K562 (cell line): ENCODE measurements around the gene TUBB1. TPM values are rescaled to one million over a fixed set of nuclear protein-coding genes. Genes with fewer than 3 reads are reported as not detected.

ENCODE experiments used
- ATAC-seq: fragments of 200-7000 bp; cut with Tn5 transposase; 3 replicates; pipeline ENCODE4 v1.9.1; 2020; ENCODE audit warnings: moderate library complexity
- BruUV-seq: library from RNA; stranded (reverse); fragments of 400-500 nt; replicated peaks from 2 replicates; lab custom pipeline; 2021; lab: Mats Ljungman, UMichigan
- CTCF ChIA-PET: fragments of 300-600 bp; formaldehyde crosslinking; extraction: SDS; loops from one replicate; lab custom pipeline; 2021; ENCODE audit warnings: low intra/inter-chr PET ratio; lab: Yijun Ruan, JAX
- POLR2A ChIA-PET: fragments of 300-600, 350-650 bp; sonication (Branson Sonifier 250); formaldehyde crosslinking; extraction: SDS; loops from one replicate; lab custom pipeline; 2021; ENCODE audit warnings: antibody characterized with exemption, inconsistent platforms; lab: Yijun Ruan, JAX
- DNase-seq, 4 experiments: peaks; one replicate each; pipeline versions ENCODE4 v3.0.0 to v3.0.0-alpha.2; 2011 to 2018; ENCODE audit warnings: low spot score in 3 of 4, mixed read lengths in 3 of 4; ENCODE audit errors: extremely low read depth in 1 of 4
- FAIRE-seq: peaks from 2 replicates; lab custom pipeline; 2011; peaks lifted over from hg19 to GRCh38; lab: Jason Lieb, UNC
- H2AFZ ChIP-seq: 2 replicates; pipeline ENCODE4 v1.6.0; 2011; ENCODE audit warnings: low read depth, low read length, control low read depth, inconsistent platforms
- H3K27ac ChIP-seq: fragments of 200-600 bp; 3 replicates; pipeline ENCODE4 v1.8.0; 2011; ENCODE audit warnings: low read depth, mild to moderate bottlenecking, control low read depth, inconsistent platforms, low read length, moderate library complexity, mixed read lengths; ENCODE audit errors: extremely low read depth
- H3K27me3 ChIP-seq, 2 experiments: fragments of 300-600 bp in 1 of 2; 2 replicates in 1 of 2; 3 replicates in 1 of 2; pipeline versions ENCODE4 v1.6.0 to v1.8.0; 2011; ENCODE audit warnings: inconsistent platforms in 2 of 2, low read length in 2 of 2, mild to moderate bottlenecking in 1 of 2, mixed read lengths in 1 of 2, moderate library complexity in 1 of 2; ENCODE audit not compliant: control insufficient read depth in 2 of 2, insufficient read depth in 2 of 2
- H3K36me3 ChIP-seq: fragments of 300-600 bp; 3 replicates; pipeline ENCODE4 v1.8.0; 2011; ENCODE audit warnings: mild to moderate bottlenecking, low read length, inconsistent platforms; ENCODE audit not compliant: control insufficient read depth, insufficient read depth
- H3K4me1 ChIP-seq, 2 experiments: fragments of 200-600 bp in 1 of 2; replicated peaks in 1 of 2; 2 replicates in 1 of 2; 3 replicates in 1 of 2; pipeline versions ENCODE4 v1.5.1 to v1.8.0; 2011; ENCODE audit warnings: inconsistent platforms in 2 of 2, low read length in 2 of 2, mild to moderate bottlenecking in 1 of 2, mixed read lengths in 1 of 2, moderate library complexity in 1 of 2; ENCODE audit not compliant: control insufficient read depth in 2 of 2, insufficient read depth in 2 of 2
- H3K4me2 ChIP-seq: 2 replicates; pipeline ENCODE4 v1.6.1; 2011; ENCODE audit warnings: low read length, control low read depth, inconsistent platforms, mixed read lengths; ENCODE audit not compliant: insufficient read depth
- H3K4me3 ChIP-seq: fragments of 200-600 bp; sonication (generic), shearing (Covaris generic); 2 replicates; pipeline ENCODE4 v1.5.1; 2016; ENCODE audit warnings: control low read depth, inconsistent platforms
- H3K79me2 ChIP-seq: fragments of 200-600 bp; 3 replicates; pipeline ENCODE4 v1.8.0; 2011; ENCODE audit warnings: low read length, inconsistent platforms; ENCODE audit not compliant: control insufficient read depth, insufficient read depth
- H3K9ac ChIP-seq, 2 experiments: 2 replicates each; pipeline versions ENCODE4 v1.6.0 to v1.6.1; 2011; ENCODE audit warnings: low read depth in 2 of 2, low read length in 2 of 2, control low read depth in 1 of 2, inconsistent platforms in 1 of 2, mild to moderate bottlenecking in 1 of 2, mixed read lengths in 1 of 2; ENCODE audit not compliant: insufficient read depth in 1 of 2
- H3K9me1 ChIP-seq: one replicate; pipeline ENCODE4 v1.6.0; 2011; ENCODE audit warnings: inconsistent platforms, mild to moderate bottlenecking, low read length, moderate library complexity; ENCODE audit not compliant: control insufficient read depth, insufficient read depth
- H3K9me3 ChIP-seq: replicated peaks from 2 replicates; pipeline ENCODE4 v1.5.1; 2011; ENCODE audit warnings: low read depth, low read length, inconsistent platforms; ENCODE audit not compliant: control insufficient read depth, insufficient read depth
- H4K20me1 ChIP-seq: replicated peaks from 2 replicates; pipeline ENCODE4 v1.6.1; 2011; ENCODE audit warnings: low read length, inconsistent platforms, mixed read lengths; ENCODE audit not compliant: control insufficient read depth, insufficient read depth
- BACH1 ChIP-seq: fragments of 200-800 bp; sonication (Bioruptor generic); IDR thresholded peaks from 2 replicates; pipeline ENCODE4 v1.6.1; 2016; ENCODE audit warnings: missing genetic modification characterization, missing compliant biosample characterization
- HOXB6 ChIP-seq: fragments of 250-450 bp; sonication (Bioruptor Pico); IDR thresholded peaks from 2 replicates; pipeline ENCODE4 v1.5.1; 2022; ENCODE audit warnings: mild to moderate bottlenecking, borderline replicate concordance
- WGBS: fragments of 100-300 bp; shearing (Covaris generic); methylation state at CpG from one replicate; pipeline ENCODE4 v1.1.6; 2016; ENCODE audit warnings: low coverage, mixed read lengths; ENCODE audit not compliant: insufficient coverage; ENCODE audit errors: missing lambda C conversion rate; 5-methylcytosine and 5-hydroxymethylcytosine counted together
- in situ Hi-C: fragments of 300-500 bp; cut with MboI; formaldehyde crosslinking; loops from 4 replicates; pipeline ENCODE4 v1.15.0; 2018; ENCODE audit warnings: inconsistent platforms, mixed read lengths
- intact Hi-C: fragments of 100-400 bp; cut with micrococcal nuclease; formaldehyde crosslinking; loops from 2 replicates; pipeline ENCODE4 v1.14.2; 2022
- polyA plus RNA-seq, 8 experiments: library from polyadenylated mRNA; depleted of rRNA in 4 of 8; stranded (reverse) in 5 of 8; unstranded in 3 of 8; fragments of >200 nt; fragmentation: Nextera tagmentation in 2 of 8; fragmentation: Illumina TruSeq in 1 of 8; extraction: Ambion mirVana in 2 of 8; extraction: Trizol in 1 of 8; gene quantifications; 2 replicates each; pipeline versions ENCODE4 v1.2.1 to v1.2.3, GENCODE V29; 2011 to 2014; ENCODE audit warnings: inconsistent platforms in 1 of 8, missing spikeins in 1 of 8
- total RNA-seq, 7 experiments: library from RNA; depleted of rRNA in 6 of 7; stranded (reverse); fragments of >200 nt in 6 of 7; fragmentation: Illumina TruSeq in 2 of 7; extraction: Trizol in 2 of 7; gene quantifications; 2 replicates each; pipeline versions ENCODE4 v1.2.1 to v1.2.3, GENCODE V29; 2011 to 2021; ENCODE audit warnings: low replicate concordance in 1 of 7
- TF ChIP-seq, protein P1 (sequence below), 2 experiments: fragments of 450-650 bp; formaldehyde crosslinking in 1 of 2; IDR thresholded peaks; 2 replicates each; pipeline versions ENCODE4 v1.4.0 to v1.6.1; 2014 to 2020; ENCODE audit warnings: mild to moderate bottlenecking in 2 of 2, borderline replicate concordance in 1 of 2, low read depth in 1 of 2

TUBB1 gene
- total and polyA plus RNA-seq, 9 of the 15 experiments (the other 6 are each of a cell fraction or from before 2014, with no cell fraction given) = 1.5 to 3.9 (median 2.4) TPM

DNA sequence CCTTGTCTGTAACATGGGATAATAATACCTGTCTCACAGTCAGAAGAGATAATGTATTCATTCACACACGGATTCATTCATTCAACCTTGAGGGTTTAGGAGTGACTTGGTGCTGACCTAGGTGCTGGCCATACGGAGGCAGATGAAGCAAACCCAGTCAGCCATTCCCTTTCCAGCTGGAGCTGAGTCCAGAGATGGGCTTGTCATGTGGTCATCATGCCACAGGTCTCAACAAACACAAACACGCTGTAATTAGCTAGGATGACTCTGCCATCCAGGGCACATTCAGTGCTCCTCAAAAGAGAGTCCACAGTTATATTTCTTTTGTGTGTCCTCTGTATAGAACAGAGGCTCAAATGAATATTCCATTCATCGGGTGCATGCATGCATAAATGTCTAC lies 42.9 kb downstream of the TUBB1 start:
- POLR2A ChIA-PET = no interaction called here
- no peak overlapping the region for H3K27ac ChIP-seq
- H3K27me3 ChIP-seq = peaks cover 7 to 14% of the 10 kb centered on the region in 2 experiments
- no peaks in the 10 kb centered on the region; the same call in 1 of the 2 replicates for H3K9me3 ChIP-seq
- CTCF ChIA-PET = no interaction called here
- in situ Hi-C loops = no loop called here
- WGBS = 0% methylated on average over 4 of the region's 4 CpGs
- no peak for DNase-seq
- no peak for TF ChIP-seq HOXB6 (CRISPR knock-in tag)
- TF ChIP-seq, protein P1, sequence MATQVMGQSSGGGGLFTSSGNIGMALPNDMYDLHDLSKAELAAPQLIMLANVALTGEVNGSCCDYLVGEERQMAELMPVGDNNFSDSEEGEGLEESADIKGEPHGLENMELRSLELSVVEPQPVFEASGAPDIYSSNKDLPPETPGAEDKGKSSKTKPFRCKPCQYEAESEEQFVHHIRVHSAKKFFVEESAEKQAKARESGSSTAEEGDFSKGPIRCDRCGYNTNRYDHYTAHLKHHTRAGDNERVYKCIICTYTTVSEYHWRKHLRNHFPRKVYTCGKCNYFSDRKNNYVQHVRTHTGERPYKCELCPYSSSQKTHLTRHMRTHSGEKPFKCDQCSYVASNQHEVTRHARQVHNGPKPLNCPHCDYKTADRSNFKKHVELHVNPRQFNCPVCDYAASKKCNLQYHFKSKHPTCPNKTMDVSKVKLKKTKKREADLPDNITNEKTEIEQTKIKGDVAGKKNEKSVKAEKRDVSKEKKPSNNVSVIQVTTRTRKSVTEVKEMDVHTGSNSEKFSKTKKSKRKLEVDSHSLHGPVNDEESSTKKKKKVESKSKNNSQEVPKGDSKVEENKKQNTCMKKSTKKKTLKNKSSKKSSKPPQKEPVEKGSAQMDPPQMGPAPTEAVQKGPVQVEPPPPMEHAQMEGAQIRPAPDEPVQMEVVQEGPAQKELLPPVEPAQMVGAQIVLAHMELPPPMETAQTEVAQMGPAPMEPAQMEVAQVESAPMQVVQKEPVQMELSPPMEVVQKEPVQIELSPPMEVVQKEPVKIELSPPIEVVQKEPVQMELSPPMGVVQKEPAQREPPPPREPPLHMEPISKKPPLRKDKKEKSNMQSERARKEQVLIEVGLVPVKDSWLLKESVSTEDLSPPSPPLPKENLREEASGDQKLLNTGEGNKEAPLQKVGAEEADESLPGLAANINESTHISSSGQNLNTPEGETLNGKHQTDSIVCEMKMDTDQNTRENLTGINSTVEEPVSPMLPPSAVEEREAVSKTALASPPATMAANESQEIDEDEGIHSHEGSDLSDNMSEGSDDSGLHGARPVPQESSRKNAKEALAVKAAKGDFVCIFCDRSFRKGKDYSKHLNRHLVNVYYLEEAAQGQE (IDR thresholded peaks at IDR 0.05; ENCODE audit: borderline replicate concordance) = peak; percentile 67
- TF ChIP-seq, protein P1 (CRISPR knock-in tag; IDR thresholded peaks at IDR 0.05; ENCODE audit: low read depth) = no peak
- no peak for TF ChIP-seq BACH1
- no peaks in the 10 kb centered on the region for H4K20me1 ChIP-seq
- intact Hi-C loops = no loop called here
- no TSS peak for BruUV-seq
- no peaks in the 10 kb centered on the region for H3K79me2 ChIP-seq
- no peaks in the 10 kb centered on the region for H3K4me1 ChIP-seq
- no peak overlapping the region for H2AFZ ChIP-seq
- no peak overlapping the region for H3K4me3 ChIP-seq
- H3K9ac ChIP-seq = no peak overlapping the region
- H3K36me3 ChIP-seq = no peaks in the 10 kb centered on the region
- no peak for ATAC-seq
- no peak overlapping the region for H3K4me2 ChIP-seq
- FAIRE-seq = no peak
- no peaks in the 10 kb centered on the region for H3K9me1 ChIP-seq
